ENCODE results near the gene WDR5.

Gene WDR5

GRCh38 chr9:134185536-134186011 is 49.7 kb downstream of the WDR5 start:
- no peak for DNase-seq (ENCODE audit: extremely low read depth, low read depth)
- TF ChIP-seq CTCF (IDR thresholded peaks at IDR 0.05; ENCODE audit: low read depth, low read length): no peak

GRCh38 chr9:134186471-134187109 is 50.7 kb downstream of the WDR5 start:
- TF ChIP-seq CTCF (IDR thresholded peaks at IDR 0.05; ENCODE audit: low read depth, low read length): no peak
- DNase-seq (ENCODE audit: extremely low read depth, low read depth): no peak

- no peak for TF ChIP-seq CTCF (IDR thresholded peaks at IDR 0.05; ENCODE audit: low read depth, low read length)
Measured at GRCh38 chr9:134187110-134187531, 51.2 kb downstream of the WDR5 start.

GRCh38 chr9:134187891-134188385 is 52.1 kb downstream of the WDR5 start:
- DNase-seq (ENCODE audit: extremely low read depth, low read depth): no peak
- no peak for TF ChIP-seq CTCF (IDR thresholded peaks at IDR 0.05; ENCODE audit: low read depth, low read length)

More at GRCh38 chr9:134187110-134187531, 51.2 kb downstream of the WDR5 start:
- no peak for DNase-seq (ENCODE audit: extremely low read depth, low read depth)

GRCh38 chr9:134188386-134189144 is 52.7 kb downstream of the WDR5 start:
- DNase-seq (ENCODE audit: extremely low read depth, low read depth): no peak

GRCh38 chr9:134189145-134189469 is 53.2 kb downstream of the WDR5 start:
- no peak for DNase-seq (ENCODE audit: extremely low read depth, low read depth)
- no peak for TF ChIP-seq CTCF (IDR thresholded peaks at IDR 0.05; ENCODE audit: low read depth, low read length)

More at GRCh38 chr9:134188386-134189144, 52.7 kb downstream of the WDR5 start:
- TF ChIP-seq CTCF (IDR thresholded peaks at IDR 0.05; ENCODE audit: low read depth, low read length): no peak
